ENCODE results near the gene RASGRF2. TPM values are rescaled to one million over a fixed set of nuclear protein-coding genes. Genes with fewer than 3 reads are reported as not detected.
"Not testable (repeated sequence)": the region's sequence is repeated elsewhere in the genome, so short reads cannot be mapped to it uniquely, and the experiment has no call there.

RASGRF2 gene
- total RNA-seq, 1 donor from 2014 or later, result 19.4 TPM

GRCh38 chr5:80998590-80998979 is 38.4 kb downstream of the RASGRF2 start:
- no peak for DNase-seq (ENCODE audit: low spot score)
- peak overlapping the region; percentile 63 for H3K4me3 Mint-ChIP-seq (ENCODE audit: low read depth)
- H3K27ac Mint-ChIP-seq, result peak overlapping the region; percentile 84

GRCh38 chr5:81003811-81004386 is 43.7 kb downstream of the RASGRF2 start:
- H3K9me3 Mint-ChIP-seq, result no peaks in the 10 kb centered on the region
- no peak overlapping the region for H3K27ac Mint-ChIP-seq
- H3K4me1 Mint-ChIP-seq (ENCODE audit: low read depth), result peaks cover 48% of the 10 kb centered on the region
- peaks cover 7% of the 10 kb centered on the region for H3K36me3 Mint-ChIP-seq (ENCODE audit: low read depth)
- intact Hi-C loops (cut with micrococcal nuclease), result no loop called here
- H3K27me3 Mint-ChIP-seq (ENCODE audit: low read depth), result no peaks in the 10 kb centered on the region
- DNase-seq (ENCODE audit: low spot score), result no peak
- no peak overlapping the region for H3K4me3 Mint-ChIP-seq (ENCODE audit: low read depth)

More at GRCh38 chr5:80998590-80998979, 38.4 kb downstream of the RASGRF2 start:
- H3K4me1 Mint-ChIP-seq (ENCODE audit: low read depth), result peaks cover 27% of the 10 kb centered on the region
- peaks cover 5% of the 10 kb centered on the region for H3K36me3 Mint-ChIP-seq (ENCODE audit: low read depth)
- intact Hi-C loops (cut with micrococcal nuclease), result no loop called here
- H3K9me3 Mint-ChIP-seq, result no peaks in the 10 kb centered on the region
- H3K27me3 Mint-ChIP-seq (ENCODE audit: low read depth), result no peaks in the 10 kb centered on the region

GRCh38 chr5:81005708-81006107 is 45.5 kb downstream of the RASGRF2 start:
- Mint-ChIP-seq H3K36me3 (ENCODE audit: low read depth) (peaks cover 7% of the 10 kb centered on the region), H3K27ac (peak overlapping the region; percentile 44), H3K9me3 (no peaks in the 10 kb centered on the region), H3K4me3 (ENCODE audit: low read depth) (no peak overlapping the region), H3K4me1 (ENCODE audit: low read depth) (peaks cover 44% of the 10 kb centered on the region), H3K27me3 (ENCODE audit: low read depth) (no peaks in the 10 kb centered on the region)
- DNase-seq (ENCODE audit: low spot score), result no peak
- intact Hi-C loops (cut with micrococcal nuclease), result loop anchor here (1.0 to 5.0 kb wide), 3 partner anchors 140 to 878 kb away; no protein-coding TSS in a partner anchor

GRCh38 chr5:81006231-81006630 is 46.1 kb downstream of the RASGRF2 start:
- peaks cover 7% of the 10 kb centered on the region for H3K36me3 Mint-ChIP-seq (ENCODE audit: low read depth)
- intact Hi-C loops (cut with micrococcal nuclease), result loop anchor here (1.0 to 5.0 kb wide), 3 partner anchors 141 to 879 kb away; no protein-coding TSS in a partner anchor
- peaks cover 46% of the 10 kb centered on the region for H3K4me1 Mint-ChIP-seq (ENCODE audit: low read depth)
- no peak for DNase-seq (ENCODE audit: low spot score)
- peak overlapping the region; percentile 90 for H3K27ac Mint-ChIP-seq
- peak overlapping the region; percentile 73 for H3K4me3 Mint-ChIP-seq (ENCODE audit: low read depth)
- H3K27me3 Mint-ChIP-seq (ENCODE audit: low read depth), result no peaks in the 10 kb centered on the region
- H3K9me3 Mint-ChIP-seq, result no peaks in the 10 kb centered on the region

GRCh38 chr5:81006947-81007636 is 46.9 kb downstream of the RASGRF2 start:
- H3K36me3 Mint-ChIP-seq (ENCODE audit: low read depth), result peaks cover 7% of the 10 kb centered on the region
- peak; percentile 40 for DNase-seq (ENCODE audit: low spot score)
- H3K4me1 Mint-ChIP-seq (ENCODE audit: low read depth), result peaks cover 46% of the 10 kb centered on the region
- intact Hi-C loops (cut with micrococcal nuclease), result loop anchor here (1.0 to 5.0 kb wide), 5 partner anchors 10 to 880 kb away; no protein-coding TSS in a partner anchor
- peak overlapping the region; percentile 73 for H3K4me3 Mint-ChIP-seq (ENCODE audit: low read depth)
- no peaks in the 10 kb centered on the region for H3K9me3 Mint-ChIP-seq
- H3K27me3 Mint-ChIP-seq (ENCODE audit: low read depth), result no peaks in the 10 kb centered on the region
- H3K27ac Mint-ChIP-seq, result peak overlapping the region; percentile 90

- H3K9me3 Mint-ChIP-seq, result no peaks in the 10 kb centered on the region
- DNase-seq (ENCODE audit: low spot score), result no peak
- peaks cover 46% of the 10 kb centered on the region for H3K4me1 Mint-ChIP-seq (ENCODE audit: low read depth)
- H3K36me3 Mint-ChIP-seq (ENCODE audit: low read depth), result peaks cover 8% of the 10 kb centered on the region
- intact Hi-C loops (cut with micrococcal nuclease), result loop anchor here (1.0 to 5.0 kb wide), 4 partner anchors 10 to 880 kb away; no protein-coding TSS in a partner anchor
- peak overlapping the region; percentile 90 for H3K27ac Mint-ChIP-seq
- H3K27me3 Mint-ChIP-seq (ENCODE audit: low read depth), result no peaks in the 10 kb centered on the region
- H3K4me3 Mint-ChIP-seq (ENCODE audit: low read depth), result peak overlapping the region; percentile 73
Observed at GRCh38 chr5:81007637-81008027, 47.5 kb downstream of the RASGRF2 start.

- DNase-seq (ENCODE audit: low spot score), result no peak
- intact Hi-C loops (cut with micrococcal nuclease), result loop anchor here (10.0 kb wide), 1 partner anchor 274 kb away; no protein-coding TSS in a partner anchor
- no peaks in the 10 kb centered on the region for H3K9me3 Mint-ChIP-seq
- peaks cover 37% of the 10 kb centered on the region for H3K4me1 Mint-ChIP-seq (ENCODE audit: low read depth)
- no peaks in the 10 kb centered on the region for H3K27me3 Mint-ChIP-seq (ENCODE audit: low read depth)
- H3K4me3 Mint-ChIP-seq (ENCODE audit: low read depth), result no peak overlapping the region
- peaks cover 11% of the 10 kb centered on the region for H3K36me3 Mint-ChIP-seq (ENCODE audit: low read depth)
- H3K27ac Mint-ChIP-seq, result no peak overlapping the region
Observed at GRCh38 chr5:81010336-81011169, 50.4 kb downstream of the RASGRF2 start.

- H3K4me1 Mint-ChIP-seq (ENCODE audit: low read depth), result peaks cover 45% of the 10 kb centered on the region
- intact Hi-C loops (cut with micrococcal nuclease), result loop anchor here (10.0 kb wide), 1 partner anchor 270 kb away; no protein-coding TSS in a partner anchor
- H3K27me3 Mint-ChIP-seq (ENCODE audit: low read depth), result no peaks in the 10 kb centered on the region
- no peak overlapping the region for H3K27ac Mint-ChIP-seq
- no peaks in the 10 kb centered on the region for H3K9me3 Mint-ChIP-seq
- no peak overlapping the region for H3K4me3 Mint-ChIP-seq (ENCODE audit: low read depth)
- no peak for DNase-seq (ENCODE audit: low spot score)
- peaks cover 12% of the 10 kb centered on the region for H3K36me3 Mint-ChIP-seq (ENCODE audit: low read depth)
Observed at GRCh38 chr5:81014348-81014747, 54.2 kb downstream of the RASGRF2 start.

GRCh38 chr5:81016116-81016515 is 56.0 kb downstream of the RASGRF2 start:
- peaks cover 53% of the 10 kb centered on the region for H3K4me1 Mint-ChIP-seq (ENCODE audit: low read depth)
- H3K4me3 Mint-ChIP-seq (ENCODE audit: low read depth), result no peak overlapping the region
- no peaks in the 10 kb centered on the region for H3K9me3 Mint-ChIP-seq
- intact Hi-C loops (cut with micrococcal nuclease), result loop anchor here (2.0 to 10.0 kb wide), 2 partner anchors 261 to 269 kb away; no protein-coding TSS in a partner anchor
- H3K36me3 Mint-ChIP-seq (ENCODE audit: low read depth), result peaks cover 12% of the 10 kb centered on the region
- H3K27ac Mint-ChIP-seq, result no peak overlapping the region
- H3K27me3 Mint-ChIP-seq (ENCODE audit: low read depth), result no peaks in the 10 kb centered on the region
- DNase-seq (ENCODE audit: low spot score), result no peak

- Mint-ChIP-seq H3K4me3 (ENCODE audit: low read depth) (no peak overlapping the region), H3K27ac (peak overlapping the region; percentile 88), H3K4me1 (ENCODE audit: low read depth) (peaks cover 62% of the 10 kb centered on the region), H3K9me3 (no peaks in the 10 kb centered on the region), H3K27me3 (ENCODE audit: low read depth) (no peaks in the 10 kb centered on the region), H3K36me3 (ENCODE audit: low read depth) (peaks cover 12% of the 10 kb centered on the region)
- intact Hi-C loops (cut with micrococcal nuclease), result loop anchor here (1.0 to 10.0 kb wide), 3 partner anchors 10 to 267 kb away; no protein-coding TSS in a partner anchor
- no peak for DNase-seq (ENCODE audit: low spot score)
Observed at GRCh38 chr5:81017320-81017719, 57.2 kb downstream of the RASGRF2 start.

- not testable (repeated sequence) for DNase-seq (ENCODE audit: low spot score)
Observed at GRCh38 chr5:81018608-81019007, 58.4 kb downstream of the RASGRF2 start.

GRCh38 chr5:81019748-81020147 is 59.6 kb downstream of the RASGRF2 start:
- Mint-ChIP-seq H3K36me3 (ENCODE audit: low read depth) (peaks cover 2% of the 10 kb centered on the region), H3K4me1 (ENCODE audit: low read depth) (peaks cover 64% of the 10 kb centered on the region), H3K27ac (no peak overlapping the region), H3K4me3 (ENCODE audit: low read depth) (no peak overlapping the region), H3K27me3 (ENCODE audit: low read depth) (no peaks in the 10 kb centered on the region), H3K9me3 (no peaks in the 10 kb centered on the region)
- intact Hi-C loops (cut with micrococcal nuclease), result loop anchor here (2.0 to 10.0 kb wide), 2 partner anchors 89 to 265 kb away; no protein-coding TSS in a partner anchor
- no peak for DNase-seq (ENCODE audit: low spot score)

More at GRCh38 chr5:81018608-81019007, 58.4 kb downstream of the RASGRF2 start:
- not testable (repeated sequence) for H3K9me3 Mint-ChIP-seq; H3K36me3 Mint-ChIP-seq (ENCODE audit: low read depth); H3K27me3 Mint-ChIP-seq (ENCODE audit: low read depth)
- H3K4me3 Mint-ChIP-seq (ENCODE audit: low read depth), result peak overlapping the region; percentile 35
- intact Hi-C loops (cut with micrococcal nuclease), result loop anchor here (1.0 to 10.0 kb wide), 3 partner anchors 56 to 266 kb away; no protein-coding TSS in a partner anchor
- peaks cover 68% of the 10 kb centered on the region for H3K4me1 Mint-ChIP-seq (ENCODE audit: low read depth)
- peak overlapping the region; percentile 88 for H3K27ac Mint-ChIP-seq

All from activated T-helper 2 cell treated with anti-CD3 and anti-CD28 coated beads, Interferon-gamma antibody, Interleukin-2, Interleukin-4, amounts not matched to agents 10 μg/mL and 5 μg/mL and 100 μg/mL, durations not matched to agents 14 hours and 24 hours and 36 hours (primary cell).